ENCODE results near the gene PLAC9.

The PLAC9 gene

GRCh38 chr10:80137920-80138319 lies 5.4 kb downstream of the PLAC9 start:
- no peak for DNase-seq
- POLR2A ChIA-PET: no interaction called here
- CTCF ChIA-PET: interaction anchor here (1.0 to 2.1 kb wide), 5 partner anchors 9 to 85 kb away, joined by 3 to 5 read pairs (median 3); no protein-coding TSS in a partner anchor
- 90% methylated on average over 3 of the region's 4 CpGs for WGBS (ENCODE audit: insufficient coverage)
- H3K36me3 ChIP-seq (ENCODE audit: control insufficient read depth in 4 of 4, insufficient read depth in 4 of 4, low read length in 3 of 4): no peaks in the 10 kb centered on the region
- H3K27me3 ChIP-seq (replicated peaks in 2 of 5; ENCODE audit: control insufficient read depth in 4 of 5, insufficient read depth in 5 of 5, low read length in 4 of 5): peaks cover 3 to 21% (median 9%) of the 10 kb centered on the region in 5 experiments
- no peak overlapping the region for H3K27ac ChIP-seq (ENCODE audit: insufficient read depth in 1 of 2, low read depth in 1 of 2, low read length in 2 of 2, poor library complexity in 1 of 2, severe bottlenecking in 2 of 2)
- no peak overlapping the region for H3K4me3 ChIP-seq (ENCODE audit: control insufficient read depth in 1 of 7, extremely low read depth in 1 of 7, insufficient read depth in 4 of 7, low read depth in 2 of 7, low read length in 6 of 7)
- no peaks in the 10 kb centered on the region for H3K9me3 ChIP-seq (ENCODE audit: control extremely low read depth in 1 of 5, control insufficient read depth in 4 of 5, insufficient read depth in 2 of 5, low read depth in 1 of 5, low read length in 4 of 5)
- H3K4me1 ChIP-seq (ENCODE audit: control extremely low read depth in 1 of 4, control insufficient read depth in 4 of 4, insufficient read depth in 4 of 4, low read length in 3 of 4): peaks cover 0 to 3% (median under 1%) of the 10 kb centered on the region in 4 experiments

DNA sequence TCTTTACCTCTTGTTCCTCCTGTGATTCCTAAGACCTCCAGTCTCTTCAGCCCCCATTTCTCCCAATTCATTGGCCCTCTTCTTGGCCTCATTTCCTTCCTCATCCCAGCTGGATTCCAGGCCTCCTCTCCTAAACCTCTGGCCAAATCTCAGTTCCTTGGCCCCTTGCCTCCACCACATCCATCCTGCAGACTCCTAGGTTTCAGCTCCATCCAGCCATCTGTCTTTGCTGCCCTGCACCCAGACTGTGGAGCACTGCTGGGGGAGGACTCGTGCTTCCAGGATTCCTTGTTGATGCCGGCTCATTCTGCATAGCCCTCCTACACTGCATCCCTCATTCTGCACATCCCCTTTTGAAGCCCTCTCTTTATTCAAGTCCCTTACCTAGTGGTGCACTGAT lies 6.7 kb downstream of the PLAC9 start:
- no peak for DNase-seq
- POLR2A ChIA-PET: no interaction called here
- no peak overlapping the region for H3K4me3 ChIP-seq (ENCODE audit: control insufficient read depth in 1 of 7, extremely low read depth in 1 of 7, insufficient read depth in 4 of 7, low read depth in 2 of 7, low read length in 6 of 7)
- no peaks in the 10 kb centered on the region for H3K36me3 ChIP-seq (ENCODE audit: control insufficient read depth in 4 of 4, insufficient read depth in 4 of 4, low read length in 3 of 4)
- no peaks in the 10 kb centered on the region for H3K9me3 ChIP-seq (ENCODE audit: control extremely low read depth in 1 of 5, control insufficient read depth in 4 of 5, insufficient read depth in 2 of 5, low read depth in 1 of 5, low read length in 4 of 5)
- H3K27me3 ChIP-seq (replicated peaks in 2 of 5; ENCODE audit: control insufficient read depth in 4 of 5, insufficient read depth in 5 of 5, low read length in 4 of 5): peaks cover 0 to 9% (median 3%) of the 10 kb centered on the region in 5 experiments
- H3K27ac ChIP-seq (ENCODE audit: insufficient read depth in 1 of 2, low read depth in 1 of 2, low read length in 2 of 2, poor library complexity in 1 of 2, severe bottlenecking in 2 of 2): no peak overlapping the region
- CTCF ChIA-PET: interaction anchor here (1.3 to 2.6 kb wide), 5 partner anchors 7 to 83 kb away, joined by 3 to 10 read pairs (median 5); no protein-coding TSS in a partner anchor
- peaks cover 0 to 6% (median 5%) of the 10 kb centered on the region in 4 experiments for H3K4me1 ChIP-seq (ENCODE audit: control extremely low read depth in 1 of 4, control insufficient read depth in 4 of 4, insufficient read depth in 4 of 4, low read length in 3 of 4)
- WGBS (ENCODE audit: insufficient coverage): 94% methylated on average over 2 of the region's 2 CpGs

- ChIA-PET CTCF (interaction anchor here (0.6 to 2.6 kb wide), 4 partner anchors 10 to 128 kb away, joined by 3 to 10 read pairs (median 3); no protein-coding TSS in a partner anchor), POLR2A (no interaction called here)
- peaks cover 0 to 6% (median 3%) of the 10 kb centered on the region in 5 experiments for H3K27me3 ChIP-seq (replicated peaks in 2 of 5; ENCODE audit: control insufficient read depth in 4 of 5, insufficient read depth in 5 of 5, low read length in 4 of 5)
- no peaks in the 10 kb centered on the region for H3K36me3 ChIP-seq (ENCODE audit: control insufficient read depth in 4 of 4, insufficient read depth in 4 of 4, low read length in 3 of 4)
- no peaks in the 10 kb centered on the region for H3K9me3 ChIP-seq (ENCODE audit: control extremely low read depth in 1 of 5, control insufficient read depth in 4 of 5, insufficient read depth in 2 of 5, low read depth in 1 of 5, low read length in 4 of 5)
- no peak overlapping the region for H3K4me3 ChIP-seq (ENCODE audit: control insufficient read depth in 1 of 7, extremely low read depth in 1 of 7, insufficient read depth in 4 of 7, low read depth in 2 of 7, low read length in 6 of 7)
- DNase-seq: no peak
- WGBS (ENCODE audit: insufficient coverage): 98% methylated on average over 7 of the region's 7 CpGs
- H3K27ac ChIP-seq (ENCODE audit: insufficient read depth in 1 of 2, low read depth in 1 of 2, low read length in 2 of 2, poor library complexity in 1 of 2, severe bottlenecking in 2 of 2): no peak overlapping the region
- H3K4me1 ChIP-seq (ENCODE audit: control extremely low read depth in 1 of 4, control insufficient read depth in 4 of 4, insufficient read depth in 4 of 4, low read length in 3 of 4): peaks cover 0 to 16% (median 15%) of the 10 kb centered on the region in 4 experiments
These were observed 7.7 kb downstream of the PLAC9 start for GRCh38 chr10:80140251-80140650.

GRCh38 chr10:80141696-80142460 lies 9.3 kb downstream of the PLAC9 start:
- Histone ChIP-seq H3K36me3 (ENCODE audit: control insufficient read depth in 4 of 4, insufficient read depth in 4 of 4, low read length in 3 of 4) (no peaks in the 10 kb centered on the region), H3K4me3 (ENCODE audit: control insufficient read depth in 1 of 7, extremely low read depth in 1 of 7, insufficient read depth in 4 of 7, low read depth in 2 of 7, low read length in 6 of 7) (no peak overlapping the region), H3K27ac (ENCODE audit: insufficient read depth in 1 of 2, low read depth in 1 of 2, low read length in 2 of 2, poor library complexity in 1 of 2, severe bottlenecking in 2 of 2) (no peak overlapping the region), H3K9me3 (ENCODE audit: control extremely low read depth in 1 of 5, control insufficient read depth in 4 of 5, insufficient read depth in 2 of 5, low read depth in 1 of 5, low read length in 4 of 5) (no peaks in the 10 kb centered on the region), H3K4me1 (ENCODE audit: control extremely low read depth in 1 of 4, control insufficient read depth in 4 of 4, insufficient read depth in 4 of 4, low read length in 3 of 4) (peaks cover 0 to 18% (median 15%) of the 10 kb centered on the region in 4 experiments), H3K27me3 (replicated peaks in 2 of 5; ENCODE audit: control insufficient read depth in 4 of 5, insufficient read depth in 5 of 5, low read length in 4 of 5) (peaks cover 0 to 6% (median 3%) of the 10 kb centered on the region in 5 experiments)
- POLR2A ChIA-PET: no interaction called here
- CTCF ChIA-PET: interaction anchor here (0.8 to 4.8 kb wide), 4 partner anchors 12 to 79 kb away, joined by 3 to 33 read pairs (median 3); no protein-coding TSS in a partner anchor
- no peak for DNase-seq
- 83% methylated on average over 15 of the region's 19 CpGs for WGBS (ENCODE audit: insufficient coverage)

DNA sequence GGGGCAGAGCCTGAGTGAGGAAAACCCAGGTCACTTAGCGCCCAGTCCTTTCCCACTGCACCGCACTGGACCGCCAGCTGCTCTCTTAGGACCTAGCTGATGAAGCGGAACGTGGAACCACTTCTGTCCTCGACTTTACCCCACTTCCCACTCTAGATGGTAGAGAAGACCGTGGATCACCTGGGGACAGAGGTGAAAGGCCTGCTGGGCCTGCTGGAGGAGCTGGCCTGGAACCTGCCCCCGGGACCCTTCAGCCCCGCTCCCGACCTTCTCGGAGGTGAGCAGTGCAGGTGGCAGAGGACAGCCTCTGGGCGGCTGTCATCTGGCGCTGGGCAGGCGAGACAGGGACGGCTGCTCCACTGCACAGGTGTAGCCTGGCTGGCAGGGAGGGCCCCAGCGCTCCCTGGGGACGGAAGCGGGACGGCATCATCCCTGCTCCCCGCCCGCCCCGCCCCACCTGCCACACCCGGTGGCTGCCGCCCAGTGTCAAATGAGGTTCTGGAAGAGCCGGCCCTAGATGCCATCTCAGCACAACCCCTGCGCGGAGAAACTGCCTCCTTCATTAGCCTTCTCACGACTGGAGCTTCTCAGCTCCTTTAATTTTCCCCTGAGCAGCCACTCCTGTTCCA lies 11.7 kb downstream of the PLAC9 start:
- CTCF ChIA-PET: interaction anchor here (0.6 to 4.8 kb wide), 21 partner anchors 8 to 362 kb away, joined by 3 to 33 read pairs (median 4); no protein-coding TSS in a partner anchor
- H3K27ac ChIP-seq (ENCODE audit: insufficient read depth in 1 of 2, low read depth in 1 of 2, low read length in 2 of 2, poor library complexity in 1 of 2, severe bottlenecking in 2 of 2): no peak overlapping the region
- H3K4me1 ChIP-seq (ENCODE audit: control extremely low read depth in 1 of 4, control insufficient read depth in 4 of 4, insufficient read depth in 4 of 4, low read length in 3 of 4): peaks cover 0 to 18% (median 15%) of the 10 kb centered on the region in 4 experiments
- H3K27me3 ChIP-seq (replicated peaks in 2 of 5; ENCODE audit: control insufficient read depth in 4 of 5, insufficient read depth in 5 of 5, low read length in 4 of 5): peaks cover 0 to 6% (median 3%) of the 10 kb centered on the region in 5 experiments
- POLR2A ChIA-PET: interaction anchor here (0.6 to 0.8 kb wide), 2 partner anchors 10 to 30 kb away, joined by 3 to 4 read pairs; no protein-coding TSS in a partner anchor
- peak overlapping the region in 6 of 7 experiments; percentile 25 to 71 (median 48) for H3K4me3 ChIP-seq (ENCODE audit: control insufficient read depth in 1 of 7, extremely low read depth in 1 of 7, insufficient read depth in 4 of 7, low read depth in 2 of 7, low read length in 6 of 7)
- DNase-seq: peak in 2 of 3 donors; percentile 24 to 39
- peaks cover 0 to 15% (median under 1%) of the 10 kb centered on the region in 4 experiments for H3K36me3 ChIP-seq (ENCODE audit: control insufficient read depth in 4 of 4, insufficient read depth in 4 of 4, low read length in 3 of 4)
- H3K9me3 ChIP-seq (ENCODE audit: control extremely low read depth in 1 of 5, control insufficient read depth in 4 of 5, insufficient read depth in 2 of 5, low read depth in 1 of 5, low read length in 4 of 5): peaks cover 0 to 4% (median 0%) of the 10 kb centered on the region in 5 experiments
- WGBS (ENCODE audit: insufficient coverage): 9% methylated on average over 18 of the region's 28 CpGs

DNA sequence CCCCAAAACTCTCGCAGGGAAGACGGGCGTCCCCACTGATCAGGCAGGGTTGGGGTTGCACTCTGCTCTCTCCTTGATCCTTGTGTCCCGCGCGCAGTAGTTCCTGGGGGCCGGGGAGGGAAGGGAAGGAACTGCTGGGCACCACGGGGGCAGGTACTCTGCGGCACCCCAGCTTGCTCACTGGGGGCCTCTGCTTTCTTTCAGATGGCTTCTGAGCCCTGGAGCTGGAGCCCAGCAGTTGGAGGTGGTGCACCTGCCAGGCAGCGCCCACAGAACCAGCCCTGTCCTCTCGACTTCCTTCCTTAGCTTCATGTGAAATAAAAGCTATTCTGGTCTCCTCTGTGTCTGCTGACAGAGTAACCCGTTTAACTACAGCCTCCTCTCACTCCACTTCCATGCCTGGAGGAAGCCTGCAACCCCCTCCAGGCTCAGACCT lies 12.2 kb downstream of the PLAC9 start:
- H3K27me3 ChIP-seq (replicated peaks in 2 of 5; ENCODE audit: control insufficient read depth in 4 of 5, insufficient read depth in 5 of 5, low read length in 4 of 5): peaks cover 0 to 6% (median 3%) of the 10 kb centered on the region in 5 experiments
- H3K36me3 ChIP-seq (ENCODE audit: control insufficient read depth in 4 of 4, insufficient read depth in 4 of 4, low read length in 3 of 4): peaks cover 0 to 16% (median 3%) of the 10 kb centered on the region in 4 experiments
- CTCF ChIA-PET: interaction anchor here (0.5 to 4.8 kb wide), 15 partner anchors 10 to 120 kb away, joined by 3 to 33 read pairs (median 5); no protein-coding TSS in a partner anchor
- no peak overlapping the region for H3K27ac ChIP-seq (ENCODE audit: insufficient read depth in 1 of 2, low read depth in 1 of 2, low read length in 2 of 2, poor library complexity in 1 of 2, severe bottlenecking in 2 of 2)
- 2% methylated on average over 7 of the region's 12 CpGs for WGBS (ENCODE audit: insufficient coverage)
- peaks cover 0 to 7% (median 0%) of the 10 kb centered on the region in 5 experiments for H3K9me3 ChIP-seq (ENCODE audit: control extremely low read depth in 1 of 5, control insufficient read depth in 4 of 5, insufficient read depth in 2 of 5, low read depth in 1 of 5, low read length in 4 of 5)
- peak in 2 of 3 donors; percentile 65 to 72 for DNase-seq
- H3K4me3 ChIP-seq (ENCODE audit: control insufficient read depth in 1 of 7, extremely low read depth in 1 of 7, insufficient read depth in 4 of 7, low read depth in 2 of 7, low read length in 6 of 7): peak overlapping the region in 6 of 7 experiments; percentile 6 to 71 (median 48)
- POLR2A ChIA-PET: no interaction called here
- H3K4me1 ChIP-seq (ENCODE audit: control extremely low read depth in 1 of 4, control insufficient read depth in 4 of 4, insufficient read depth in 4 of 4, low read length in 3 of 4): peaks cover 0 to 18% (median 15%) of the 10 kb centered on the region in 4 experiments

All from common myeloid progenitor, CD34-positive (primary cell).